ENCODE results near the gene SLF2. TPM values are rescaled to one million over a fixed set of nuclear protein-coding genes. Genes with fewer than 3 reads are reported as not detected.

Gene SLF2
- total and polyA plus RNA-seq, 2 donors, result 23.8 to 26.3 TPM

GRCh38 chr10:100894589-100895294, 18.0 kb upstream of the SLF2 start:
- Histone ChIP-seq H3K27ac (ENCODE audit: low read depth in 1 of 2, low read length in 1 of 2) (no peak overlapping the region), H3K4me1 (ENCODE audit: control insufficient read depth in 2 of 2, insufficient read depth in 2 of 2, low read length in 2 of 2) (no peaks in the 10 kb centered on the region), H3K9me3 (ENCODE audit: control insufficient read depth in 2 of 2, insufficient read depth in 1 of 2, low read length in 1 of 2) (no peaks in the 10 kb centered on the region), H3K27me3 (ENCODE audit: control insufficient read depth in 2 of 2, insufficient read depth in 1 of 2, low read length in 1 of 2) (peaks cover 4 to 47% of the 10 kb centered on the region in 2 donors), H3K4me3 (ENCODE audit: low read length in 2 of 2) (no peak overlapping the region), H3K36me3 (ENCODE audit: control insufficient read depth in 2 of 2, insufficient read depth in 2 of 2, low read length in 1 of 2) (no peaks in the 10 kb centered on the region)
- WGBS, result 77% methylated on average over 7 of the region's 7 CpGs
- DNase-seq (ENCODE audit: low read depth in 6 of 9, low spot score in 9 of 9), result no peak

DNA sequence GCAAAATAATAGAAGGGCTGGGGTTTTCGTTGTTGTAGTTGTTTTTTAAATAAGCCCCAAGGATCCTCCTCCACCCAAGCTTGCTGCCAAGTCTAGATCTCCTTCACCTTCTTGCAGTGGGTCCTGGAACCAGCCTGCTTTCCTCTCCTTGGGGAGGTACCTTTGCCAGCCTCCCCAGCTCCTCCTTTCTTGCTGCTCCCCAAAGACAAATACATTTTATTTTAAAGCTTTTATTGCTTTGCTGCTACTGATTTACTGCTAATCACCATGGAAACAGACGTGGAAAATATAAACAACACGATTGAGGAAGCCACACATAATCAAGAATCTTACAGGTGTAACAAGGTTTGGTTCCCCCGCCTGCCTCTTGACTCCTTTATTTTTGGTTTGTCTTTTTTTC, 17.4 kb upstream of the SLF2 start:
- Histone ChIP-seq H3K4me1 (ENCODE audit: control insufficient read depth in 2 of 2, insufficient read depth in 2 of 2, low read length in 2 of 2) (no peaks in the 10 kb centered on the region), H3K36me3 (ENCODE audit: control insufficient read depth in 2 of 2, insufficient read depth in 2 of 2, low read length in 1 of 2) (no peaks in the 10 kb centered on the region), H3K27me3 (ENCODE audit: control insufficient read depth in 2 of 2, insufficient read depth in 1 of 2, low read length in 1 of 2) (peaks cover 4 to 43% of the 10 kb centered on the region in 2 donors), H3K27ac (ENCODE audit: low read depth in 1 of 2, low read length in 1 of 2) (no peak overlapping the region), H3K9me3 (ENCODE audit: control insufficient read depth in 2 of 2, insufficient read depth in 1 of 2, low read length in 1 of 2) (no peaks in the 10 kb centered on the region), H3K4me3 (ENCODE audit: low read length in 2 of 2) (no peak overlapping the region)
- no peak for DNase-seq (ENCODE audit: low read depth in 6 of 9, low spot score in 9 of 9)
- 47% methylated on average over 4 of the region's 4 CpGs for WGBS

- H3K27ac ChIP-seq (ENCODE audit: low read depth in 1 of 2, low read length in 1 of 2), result no peak overlapping the region
- no peak for DNase-seq (ENCODE audit: low read depth in 6 of 9, low spot score in 9 of 9)
- no peaks in the 10 kb centered on the region for H3K4me1 ChIP-seq (ENCODE audit: control insufficient read depth in 2 of 2, insufficient read depth in 2 of 2, low read length in 2 of 2)
- WGBS, result 98% methylated on average over 3 of the region's 3 CpGs
- H3K4me3 ChIP-seq (ENCODE audit: low read length in 2 of 2), result no peak overlapping the region
- H3K36me3 ChIP-seq (ENCODE audit: control insufficient read depth in 2 of 2, insufficient read depth in 2 of 2, low read length in 1 of 2), result no peaks in the 10 kb centered on the region
- no peaks in the 10 kb centered on the region for H3K9me3 ChIP-seq (ENCODE audit: control insufficient read depth in 2 of 2, insufficient read depth in 1 of 2, low read length in 1 of 2)
- H3K27me3 ChIP-seq (ENCODE audit: control insufficient read depth in 2 of 2, insufficient read depth in 1 of 2, low read length in 1 of 2), result peaks cover 4 to 38% of the 10 kb centered on the region in 2 donors
These were observed 16.9 kb upstream of the SLF2 start for GRCh38 chr10:100895896-100896295.

- no peak for DNase-seq (ENCODE audit: low read depth in 6 of 9, low spot score in 9 of 9)
- no peaks in the 10 kb centered on the region for H3K36me3 ChIP-seq (ENCODE audit: control insufficient read depth in 2 of 2, insufficient read depth in 2 of 2, low read length in 1 of 2)
- H3K27me3 ChIP-seq (ENCODE audit: control insufficient read depth in 2 of 2, insufficient read depth in 1 of 2, low read length in 1 of 2), result peaks cover 2 to 30% of the 10 kb centered on the region in 2 donors
- no peak overlapping the region for H3K27ac ChIP-seq (ENCODE audit: low read depth in 1 of 2, low read length in 1 of 2)
- WGBS, result 97% methylated on average over 7 of the region's 7 CpGs
- H3K4me3 ChIP-seq (ENCODE audit: low read length in 2 of 2), result no peak overlapping the region
- H3K9me3 ChIP-seq (ENCODE audit: control insufficient read depth in 2 of 2, insufficient read depth in 1 of 2, low read length in 1 of 2), result no peaks in the 10 kb centered on the region
- H3K4me1 ChIP-seq (ENCODE audit: control insufficient read depth in 2 of 2, insufficient read depth in 2 of 2, low read length in 2 of 2), result no peaks in the 10 kb centered on the region
These were observed 15.8 kb upstream of the SLF2 start for GRCh38 chr10:100896876-100897461.

GRCh38 chr10:100897976-100898375, 14.8 kb upstream of the SLF2 start:
- no peak overlapping the region for H3K4me3 ChIP-seq (ENCODE audit: low read length in 2 of 2)
- DNase-seq (ENCODE audit: low read depth in 6 of 9, low spot score in 9 of 9), result no peak
- H3K9me3 ChIP-seq (ENCODE audit: control insufficient read depth in 2 of 2, insufficient read depth in 1 of 2, low read length in 1 of 2), result no peaks in the 10 kb centered on the region
- no peak overlapping the region for H3K27ac ChIP-seq (ENCODE audit: low read depth in 1 of 2, low read length in 1 of 2)
- H3K27me3 ChIP-seq (ENCODE audit: control insufficient read depth in 2 of 2, insufficient read depth in 1 of 2, low read length in 1 of 2), result peaks cover 0 to 27% of the 10 kb centered on the region in 2 donors
- H3K4me1 ChIP-seq (ENCODE audit: control insufficient read depth in 2 of 2, insufficient read depth in 2 of 2, low read length in 2 of 2), result no peaks in the 10 kb centered on the region
- no peaks in the 10 kb centered on the region for H3K36me3 ChIP-seq (ENCODE audit: control insufficient read depth in 2 of 2, insufficient read depth in 2 of 2, low read length in 1 of 2)
- 100% methylated on average over 1 of the region's 1 CpG for WGBS

DNA sequence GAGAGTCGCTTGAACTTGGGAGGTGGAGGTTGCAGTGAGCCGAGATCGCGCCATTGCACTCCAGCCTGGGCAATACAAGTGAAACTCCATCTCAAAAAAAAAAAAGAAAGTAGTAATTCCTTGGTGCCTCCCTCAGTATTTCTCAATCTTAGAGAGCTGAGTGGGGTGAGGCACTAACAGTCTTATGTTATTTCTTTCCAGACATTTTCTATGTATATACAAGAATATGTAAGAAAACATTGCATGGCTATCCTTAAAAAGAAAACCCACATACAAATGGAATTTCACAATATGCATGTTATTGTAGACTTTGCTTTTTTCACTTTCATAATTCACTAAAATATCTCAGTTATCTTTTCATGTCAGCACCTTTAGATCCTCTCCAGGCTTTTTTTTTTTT, 13.6 kb upstream of the SLF2 start:
- no peaks in the 10 kb centered on the region for H3K4me1 ChIP-seq (ENCODE audit: control insufficient read depth in 2 of 2, insufficient read depth in 2 of 2, low read length in 2 of 2)
- 98% methylated on average over 4 of the region's 4 CpGs for WGBS
- H3K4me3 ChIP-seq (ENCODE audit: low read length in 2 of 2), result no peak overlapping the region
- no peak overlapping the region for H3K27ac ChIP-seq (ENCODE audit: low read depth in 1 of 2, low read length in 1 of 2)
- H3K9me3 ChIP-seq (ENCODE audit: control insufficient read depth in 2 of 2, insufficient read depth in 1 of 2, low read length in 1 of 2), result no peaks in the 10 kb centered on the region
- H3K36me3 ChIP-seq (ENCODE audit: control insufficient read depth in 2 of 2, insufficient read depth in 2 of 2, low read length in 1 of 2), result no peaks in the 10 kb centered on the region
- DNase-seq (ENCODE audit: low read depth in 6 of 9, low spot score in 9 of 9), result no peak
- peaks cover 0 to 23% of the 10 kb centered on the region in 2 donors for H3K27me3 ChIP-seq (ENCODE audit: control insufficient read depth in 2 of 2, insufficient read depth in 1 of 2, low read length in 1 of 2)

DNA sequence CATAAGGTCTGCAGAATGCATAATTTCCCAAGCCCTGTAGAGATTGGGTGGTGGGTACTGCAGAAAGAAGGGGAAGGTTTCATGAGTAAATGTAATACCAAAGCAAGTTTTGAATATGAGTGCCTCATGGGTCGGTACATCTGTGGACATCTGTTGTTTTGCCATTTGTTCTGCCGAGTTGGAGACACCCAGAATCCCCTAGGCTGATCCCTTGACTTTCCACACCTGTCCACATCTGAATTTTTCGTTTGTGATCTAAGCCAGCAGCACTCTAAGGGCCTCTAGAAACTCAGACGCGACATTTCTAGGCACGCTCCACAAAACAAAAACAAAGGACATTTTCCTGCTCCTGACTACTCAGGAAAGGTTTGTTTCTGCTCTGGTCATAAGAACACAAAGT, 11.7 kb upstream of the SLF2 start:
- Histone ChIP-seq H3K27ac (ENCODE audit: low read depth in 1 of 2, low read length in 1 of 2) (no peak overlapping the region), H3K36me3 (ENCODE audit: control insufficient read depth in 2 of 2, insufficient read depth in 2 of 2, low read length in 1 of 2) (no peaks in the 10 kb centered on the region), H3K4me1 (ENCODE audit: control insufficient read depth in 2 of 2, insufficient read depth in 2 of 2, low read length in 2 of 2) (no peaks in the 10 kb centered on the region), H3K4me3 (ENCODE audit: low read length in 2 of 2) (no peak overlapping the region), H3K27me3 (ENCODE audit: control insufficient read depth in 2 of 2, insufficient read depth in 1 of 2, low read length in 1 of 2) (peaks cover 0 to 8% of the 10 kb centered on the region in 2 donors), H3K9me3 (ENCODE audit: control insufficient read depth in 2 of 2, insufficient read depth in 1 of 2, low read length in 1 of 2) (no peaks in the 10 kb centered on the region)
- WGBS, result 95% methylated on average over 6 of the region's 6 CpGs
- no peak for DNase-seq (ENCODE audit: low read depth in 6 of 9, low spot score in 9 of 9)

GRCh38 chr10:100902622-100903021, 10.1 kb upstream of the SLF2 start:
- Histone ChIP-seq H3K9me3 (ENCODE audit: control insufficient read depth in 2 of 2, insufficient read depth in 1 of 2, low read length in 1 of 2) (no peaks in the 10 kb centered on the region), H3K4me1 (ENCODE audit: control insufficient read depth in 2 of 2, insufficient read depth in 2 of 2, low read length in 2 of 2) (no peaks in the 10 kb centered on the region), H3K4me3 (ENCODE audit: low read length in 2 of 2) (no peak overlapping the region), H3K36me3 (ENCODE audit: control insufficient read depth in 2 of 2, insufficient read depth in 2 of 2, low read length in 1 of 2) (no peaks in the 10 kb centered on the region), H3K27ac (ENCODE audit: low read depth in 1 of 2, low read length in 1 of 2) (no peak overlapping the region), H3K27me3 (ENCODE audit: control insufficient read depth in 2 of 2, insufficient read depth in 1 of 2, low read length in 1 of 2) (peaks cover 0 to 2% of the 10 kb centered on the region in 2 donors)
- 98% methylated on average over 7 of the region's 7 CpGs for WGBS
- no peak for DNase-seq (ENCODE audit: low read depth in 6 of 9, low spot score in 9 of 9)

DNA sequence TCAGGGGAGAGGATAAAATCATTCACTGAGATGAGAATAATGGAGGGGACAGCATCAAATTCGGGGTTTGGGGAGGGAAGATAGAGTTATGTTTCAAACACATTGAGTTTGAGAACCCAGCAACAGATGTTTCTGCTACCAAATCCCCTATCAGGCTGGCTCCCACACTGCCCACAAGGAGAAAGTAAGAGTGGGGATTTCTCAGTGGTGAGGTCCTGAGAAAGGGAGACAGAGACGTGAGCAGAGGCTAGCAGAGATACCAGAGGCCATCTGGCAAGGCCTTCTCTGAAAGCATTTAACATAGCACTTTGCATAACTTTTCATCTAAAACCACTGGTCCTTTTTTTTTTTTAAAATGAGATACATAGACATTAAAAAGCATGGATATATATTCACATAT, 7.8 kb upstream of the SLF2 start:
- Histone ChIP-seq H3K27me3 (ENCODE audit: control insufficient read depth in 2 of 2, insufficient read depth in 1 of 2, low read length in 1 of 2) (no peaks in the 10 kb centered on the region), H3K36me3 (ENCODE audit: control insufficient read depth in 2 of 2, insufficient read depth in 2 of 2, low read length in 1 of 2) (no peaks in the 10 kb centered on the region), H3K4me1 (ENCODE audit: control insufficient read depth in 2 of 2, insufficient read depth in 2 of 2, low read length in 2 of 2) (peaks cover 0 to 4% of the 10 kb centered on the region in 2 donors), H3K9me3 (ENCODE audit: control insufficient read depth in 2 of 2, insufficient read depth in 1 of 2, low read length in 1 of 2) (no peaks in the 10 kb centered on the region), H3K27ac (ENCODE audit: low read depth in 1 of 2, low read length in 1 of 2) (no peak overlapping the region), H3K4me3 (ENCODE audit: low read length in 2 of 2) (no peak overlapping the region)
- WGBS, result 90% methylated on average over 2 of the region's 2 CpGs
- no peak for DNase-seq (ENCODE audit: low read depth in 6 of 9, low spot score in 9 of 9)
